SK-N-SH (cell line): ENCODE measurements around the gene RPL3. TPM values are rescaled to one million over a fixed set of nuclear protein-coding genes. Genes with fewer than 3 reads are reported as not detected.
"Not testable (repeated sequence)": the region's sequence is repeated elsewhere in the genome, so short reads cannot be mapped to it uniquely, and the experiment has no call there.

Source experiments
- CTCF ChIA-PET: fragments of 300-600, 350-600 bp; formaldehyde crosslinking; extraction: SDS; loops from one replicate; lab custom pipeline; 2021; lab: Yijun Ruan, JAX
- POLR2A ChIA-PET: fragments of 350-600 bp; sonication (Branson Sonifier 250); formaldehyde crosslinking; extraction: SDS; loops from one replicate; lab custom pipeline; 2020; ENCODE audit warnings: antibody characterized with exemption, inconsistent platforms; lab: Yijun Ruan, JAX
- DNase-seq: peaks from one replicate; pipeline ENCODE4 v3.0.0; 2012
- H2AFZ ChIP-seq: fragments of 200-600 bp; sonication (generic); 2 replicates; pipeline ENCODE4 v1.8.1; 2016; ENCODE audit warnings: antibody characterized with exemption, mild to moderate bottlenecking, low read depth
- H3F3A ChIP-seq: fragments of 200-600 bp; sonication (generic); replicated peaks from 2 replicates; pipeline ENCODE3; 2016; ENCODE audit warnings: antibody characterized with exemption, mild to moderate bottlenecking; ENCODE audit not compliant: insufficient read depth
- H3K27ac ChIP-seq, 2 experiments: fragments of 200-500 bp in 1 of 2; fragments of 200-600 bp in 1 of 2; sonication (Bioruptor generic) in 1 of 2; sonication (generic), shearing (Covaris generic) in 1 of 2; 2 replicates each; pipeline versions ENCODE4 v1.5.1 to v1.6.1; 2014 to 2016; ENCODE audit warnings: low read depth in 2 of 2, inconsistent platforms in 1 of 2, low read length in 1 of 2, mild to moderate bottlenecking in 1 of 2, mixed read lengths in 1 of 2
- H3K27me3 ChIP-seq: fragments of 200-600 bp; sonication (generic), shearing (Covaris generic); 2 replicates; pipeline ENCODE4 v1.6.1; 2016; ENCODE audit warnings: mixed run types; ENCODE audit not compliant: insufficient read depth
- H3K36me3 ChIP-seq, 2 experiments: fragments of 200-500 bp in 1 of 2; fragments of 200-600 bp in 1 of 2; sonication (Bioruptor generic) in 1 of 2; sonication (generic) in 1 of 2; replicated peaks in 1 of 2; 2 replicates each; pipeline versions ENCODE3 to v1.5.1; 2014 to 2016; ENCODE audit warnings: low read length in 1 of 2, mild to moderate bottlenecking in 1 of 2; ENCODE audit not compliant: insufficient read depth in 2 of 2, control insufficient read depth in 1 of 2
- H3K4me1 ChIP-seq, 2 experiments: fragments of 200-500 bp in 1 of 2; fragments of 200-600 bp in 1 of 2; sonication (Bioruptor generic) in 1 of 2; sonication (generic), shearing (Covaris generic) in 1 of 2; 2 replicates each; pipeline versions ENCODE4 v1.5.1 to v1.6.1; 2014 to 2016; ENCODE audit warnings: low read depth in 1 of 2, low read length in 1 of 2, mixed run types in 1 of 2; ENCODE audit not compliant: insufficient read depth in 2 of 2, control insufficient read depth in 1 of 2
- H3K4me2 ChIP-seq: fragments of 200-600 bp; sonication (generic), shearing (Covaris generic); 2 replicates; pipeline ENCODE4 v1.6.1; 2017; ENCODE audit warnings: mixed run types
- H3K4me3 ChIP-seq, 2 experiments: fragments of 200-500 bp in 1 of 2; fragments of 200-600 bp in 1 of 2; sonication (Bioruptor generic) in 1 of 2; sonication (generic), shearing (Covaris generic) in 1 of 2; 2 replicates each; pipeline versions ENCODE4 v1.5.1 to v1.8.1; 2014 to 2016; ENCODE audit warnings: low read depth in 2 of 2, inconsistent platforms in 1 of 2, low read length in 1 of 2, mild to moderate bottlenecking in 1 of 2, mixed read lengths in 1 of 2, moderate library complexity in 1 of 2
- H3K79me2 ChIP-seq: fragments of 200-600 bp; sonication (generic); 2 replicates; pipeline ENCODE4 v1.8.1; 2017; ENCODE audit warnings: mild to moderate bottlenecking; ENCODE audit not compliant: insufficient read depth
- H3K9ac ChIP-seq: fragments of 200-600 bp; sonication (generic); 2 replicates; pipeline ENCODE4 v1.6.1; 2017; ENCODE audit warnings: mixed run types
- H3K9me2 ChIP-seq: fragments of 200-600 bp; sonication (generic); 2 replicates; pipeline ENCODE4 v1.6.1; 2017; ENCODE audit warnings: mixed run types
- H3K9me3 ChIP-seq: fragments of 200-600 bp; sonication (generic); 2 replicates; pipeline ENCODE4 v1.6.1; 2017; ENCODE audit warnings: mixed run types, mild to moderate bottlenecking, moderate library complexity
- H4K20me1 ChIP-seq: fragments of 200-600 bp; sonication (generic); 2 replicates; pipeline ENCODE4 v1.6.1; 2017; ENCODE audit warnings: mild to moderate bottlenecking, mixed run types; ENCODE audit not compliant: insufficient read depth
- EP300 ChIP-seq, 2 experiments: IDR thresholded peaks; 2 replicates each; pipeline versions ENCODE4 v1.4.0 to v1.6.1; 2012; ENCODE audit warnings: borderline replicate concordance in 1 of 2, low read depth in 1 of 2, low read length in 1 of 2
- FOSL2 ChIP-seq: IDR thresholded peaks from 2 replicates; pipeline ENCODE4 v1.4.0; 2012; ENCODE audit warnings: low read depth, mild to moderate bottlenecking, moderate library complexity, borderline replicate concordance
- GATA2 ChIP-seq: sonication (generic); formaldehyde crosslinking; IDR thresholded peaks from 2 replicates; pipeline ENCODE4 v1.5.0; 2020; ENCODE audit warnings: mild to moderate bottlenecking, missing genetic modification reagents
- JUND ChIP-seq: IDR thresholded peaks from 2 replicates; pipeline ENCODE4 v1.4.0; 2012
- NRF1 ChIP-seq: IDR thresholded peaks from 2 replicates; pipeline ENCODE4 v1.6.1; 2012; ENCODE audit warnings: low read depth, mild to moderate bottlenecking, low read length
- POLR2AphosphoS5 ChIP-seq: IDR thresholded peaks from 2 replicates; pipeline ENCODE4 v1.6.1; 2012; ENCODE audit warnings: low read depth, low read length
- RFX5 ChIP-seq: IDR thresholded peaks from 2 replicates; pipeline ENCODE4 v1.6.1; 2012; ENCODE audit warnings: mild to moderate bottlenecking, improper control_type of control experiment, low read length
- SIN3A ChIP-seq: IDR thresholded peaks from 2 replicates; pipeline ENCODE4 v1.6.1; 2012; ENCODE audit warnings: low read depth, mild to moderate bottlenecking, low read length, moderate library complexity, borderline replicate concordance
- TEAD4 ChIP-seq: IDR thresholded peaks from 2 replicates; pipeline ENCODE4 v1.4.0; 2012; ENCODE audit warnings: mild to moderate bottlenecking, borderline replicate concordance; ENCODE audit not compliant: insufficient read depth
- WGBS: methylation state at CpG from one replicate; pipeline ENCODE4 v1.1.6; 2017; ENCODE audit warnings: low lambda C conversion rate; 5-methylcytosine and 5-hydroxymethylcytosine counted together
- polyA plus RNA-seq, 3 experiments: library from polyadenylated mRNA; depleted of rRNA; stranded (reverse); fragments of >200 nt; gene quantifications; 2 replicates each; pipeline ENCODE4 v1.2.3, GENCODE V29; 2012
- TF ChIP-seq, protein P1 (sequence below): fragments of 150-350 bp; IDR thresholded peaks from 2 replicates; pipeline ENCODE4 v1.6.1; 2016; ENCODE audit warnings: mild to moderate bottlenecking, low read depth, low read length
- TF ChIP-seq, protein P2 (sequence below): IDR thresholded peaks from 2 replicates; pipeline ENCODE4 v1.4.0; 2012; ENCODE audit warnings: low read depth, borderline replicate concordance
- TF ChIP-seq, protein P3 (sequence below): IDR thresholded peaks from 2 replicates; pipeline ENCODE4 v1.4.0; 2012; ENCODE audit warnings: low read depth

RPL3 gene
- polyA plus RNA-seq, 1 of the 3 experiments (the other 2 are of a cell fraction), result 4,976 TPM

DNA sequence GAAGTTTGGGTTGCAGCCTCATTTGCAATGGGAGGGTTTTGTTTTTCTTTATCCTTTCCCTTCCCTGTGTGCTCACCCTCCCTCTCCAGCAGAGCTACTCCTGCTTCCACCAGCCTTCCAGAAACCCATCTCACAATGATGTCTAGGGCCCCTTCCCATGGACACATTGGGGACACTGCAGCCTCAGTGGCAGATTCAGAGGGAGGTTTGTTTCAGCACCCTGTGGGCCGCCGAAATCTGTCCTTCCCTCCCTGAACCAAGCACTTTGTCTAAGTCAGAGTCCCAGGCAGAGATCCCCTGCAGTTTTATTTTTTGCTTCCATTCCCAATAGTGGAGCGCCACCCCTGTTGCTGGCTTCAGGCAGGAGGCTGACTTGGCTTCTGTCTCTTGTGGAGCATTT is 21.8 kb upstream of the RPL3 start:
- H3K9me2 ChIP-seq, result no peaks in the 10 kb centered on the region
- H3K4me2 ChIP-seq, result no peak overlapping the region
- no peaks in the 10 kb centered on the region for H3K79me2 ChIP-seq
- WGBS, result 95% methylated on average over 3 of the region's 3 CpGs
- TF ChIP-seq POLR2AphosphoS5, result no peak
- no peak for TF ChIP-seq TEAD4
- TF ChIP-seq EP300 (IDR thresholded peaks at IDR 0.05; ENCODE audit: borderline replicate concordance in 1 of 2, low read depth in 1 of 2, low read length in 1 of 2), result no peak
- TF ChIP-seq, protein P1, sequence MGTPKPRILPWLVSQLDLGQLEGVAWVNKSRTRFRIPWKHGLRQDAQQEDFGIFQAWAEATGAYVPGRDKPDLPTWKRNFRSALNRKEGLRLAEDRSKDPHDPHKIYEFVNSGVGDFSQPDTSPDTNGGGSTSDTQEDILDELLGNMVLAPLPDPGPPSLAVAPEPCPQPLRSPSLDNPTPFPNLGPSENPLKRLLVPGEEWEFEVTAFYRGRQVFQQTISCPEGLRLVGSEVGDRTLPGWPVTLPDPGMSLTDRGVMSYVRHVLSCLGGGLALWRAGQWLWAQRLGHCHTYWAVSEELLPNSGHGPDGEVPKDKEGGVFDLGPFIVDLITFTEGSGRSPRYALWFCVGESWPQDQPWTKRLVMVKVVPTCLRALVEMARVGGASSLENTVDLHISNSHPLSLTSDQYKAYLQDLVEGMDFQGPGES, result no peak
- TF ChIP-seq, protein P2, sequence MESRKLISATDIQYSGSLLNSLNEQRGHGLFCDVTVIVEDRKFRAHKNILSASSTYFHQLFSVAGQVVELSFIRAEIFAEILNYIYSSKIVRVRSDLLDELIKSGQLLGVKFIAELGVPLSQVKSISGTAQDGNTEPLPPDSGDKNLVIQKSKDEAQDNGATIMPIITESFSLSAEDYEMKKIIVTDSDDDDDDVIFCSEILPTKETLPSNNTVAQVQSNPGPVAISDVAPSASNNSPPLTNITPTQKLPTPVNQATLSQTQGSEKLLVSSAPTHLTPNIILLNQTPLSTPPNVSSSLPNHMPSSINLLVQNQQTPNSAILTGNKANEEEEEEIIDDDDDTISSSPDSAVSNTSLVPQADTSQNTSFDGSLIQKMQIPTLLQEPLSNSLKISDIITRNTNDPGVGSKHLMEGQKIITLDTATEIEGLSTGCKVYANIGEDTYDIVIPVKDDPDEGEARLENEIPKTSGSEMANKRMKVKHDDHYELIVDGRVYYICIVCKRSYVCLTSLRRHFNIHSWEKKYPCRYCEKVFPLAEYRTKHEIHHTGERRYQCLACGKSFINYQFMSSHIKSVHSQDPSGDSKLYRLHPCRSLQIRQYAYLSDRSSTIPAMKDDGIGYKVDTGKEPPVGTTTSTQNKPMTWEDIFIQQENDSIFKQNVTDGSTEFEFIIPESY, result no peak
- TF ChIP-seq, protein P3, sequence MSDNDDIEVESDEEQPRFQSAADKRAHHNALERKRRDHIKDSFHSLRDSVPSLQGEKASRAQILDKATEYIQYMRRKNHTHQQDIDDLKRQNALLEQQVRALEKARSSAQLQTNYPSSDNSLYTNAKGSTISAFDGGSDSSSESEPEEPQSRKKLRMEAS, result no peak
- no peak for TF ChIP-seq RFX5
- TF ChIP-seq SIN3A, result no peak
- TF ChIP-seq NRF1, result no peak
- TF ChIP-seq JUND, result no peak
- no peak for TF ChIP-seq GATA2 (CRISPR knock-in tag)
- no peak overlapping the region for H3K9ac ChIP-seq
- POLR2A ChIA-PET, result no interaction called here
- H3F3A ChIP-seq, result no peaks in the 10 kb centered on the region
- no peaks in the 10 kb centered on the region for H4K20me1 ChIP-seq
- no peak overlapping the region for H3K4me3 ChIP-seq
- no peak overlapping the region for H3K27ac ChIP-seq
- H3K9me3 ChIP-seq, result no peaks in the 10 kb centered on the region
- H2AFZ ChIP-seq, result no peak overlapping the region
- DNase-seq, result no peak
- CTCF ChIA-PET, result no interaction called here
- H3K4me1 ChIP-seq, result no peaks in the 10 kb centered on the region; a peak in 1 of 4 replicates
- no peaks in the 10 kb centered on the region for H3K27me3 ChIP-seq
- no peaks in the 10 kb centered on the region for H3K36me3 ChIP-seq

DNA sequence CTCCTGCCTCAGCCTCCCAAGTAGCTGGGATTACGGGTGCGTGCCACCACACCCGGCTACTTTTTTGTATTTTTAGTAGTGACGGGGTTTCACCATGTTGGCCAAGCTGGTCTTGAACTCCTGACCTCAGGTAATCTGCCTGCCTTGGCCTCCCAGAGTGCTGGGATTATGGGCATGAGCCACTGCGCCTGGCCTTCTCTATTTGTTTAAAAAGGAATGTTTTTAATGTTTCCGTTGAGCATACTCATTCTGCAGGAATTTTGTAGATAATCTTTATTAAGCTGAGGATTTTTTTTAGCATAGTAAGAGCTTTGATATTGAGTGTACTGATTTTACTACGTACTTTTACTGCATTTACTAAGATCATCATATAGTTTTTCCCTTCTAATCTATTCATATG is 20.4 kb upstream of the RPL3 start:
- H3K9me3 ChIP-seq, H3K27ac ChIP-seq, CTCF ChIA-PET, DNase-seq, H3K4me3 ChIP-seq, H3K36me3 ChIP-seq, H3K79me2 ChIP-seq, H4K20me1 ChIP-seq, H3K4me1 ChIP-seq, H2AFZ ChIP-seq, H3K4me2 ChIP-seq, H3K9me2 ChIP-seq, H3K9ac ChIP-seq: not testable (repeated sequence)
- POLR2A ChIA-PET, result interaction anchor here (0.6 kb wide), 1 partner anchor 9 kb away, joined by 6 read pairs; no protein-coding TSS in a partner anchor
- WGBS, result 50% methylated on average over 7 of the region's 7 CpGs
- 0 out of 2 replicates have a peak, but pooled peaks have one; percentile 6 for TF ChIP-seq FOSL2
- TF ChIP-seq, all 33 proteins: peak for 1; not testable (repeated sequence) for 32
- H3K27me3 ChIP-seq, H3F3A ChIP-seq: not testable (repeated sequence)
